HepG2 (cell line): ENCODE measurements around the gene OR1S1. TPM values are rescaled to one million over a fixed set of nuclear protein-coding genes. Genes with fewer than 3 reads are reported as not detected.
A peak's percentile ranks its signal among the peaks of the same experiment; 100 is the strongest.

Experiments used
- CEBPB ChIP-seq: IDR thresholded peaks from 2 replicates; pipeline ENCODE4 v1.6.1; 2011; ENCODE audit warnings: low read depth, low read length, improper control_type of control experiment, borderline replicate concordance
- CREM ChIP-seq, 2 experiments: sonication (generic) in 1 of 2; formaldehyde crosslinking in 1 of 2; IDR thresholded peaks; 2 replicates each; pipeline versions ENCODE4 v1.4.0 to v1.6.1; 2016 to 2020; ENCODE audit warnings: antibody characterized with exemption in 1 of 2, mild to moderate bottlenecking in 1 of 2, missing genetic modification reagents in 1 of 2
- GATAD2A ChIP-seq: IDR thresholded peaks from 2 replicates; pipeline ENCODE4 v1.6.1; 2016
- HNF1A ChIP-seq, 2 experiments: sonication (generic) in 1 of 2; formaldehyde crosslinking in 1 of 2; IDR thresholded peaks; 2 replicates each; pipeline versions ENCODE4 v1.4.0 to v1.6.1; 2016 to 2020; ENCODE audit warnings: borderline replicate concordance in 1 of 2, low read depth in 1 of 2, mild to moderate bottlenecking in 1 of 2, missing genetic modification reagents in 1 of 2
- MEF2D ChIP-seq: sonication (generic); formaldehyde crosslinking; IDR thresholded peaks from 2 replicates; pipeline ENCODE4 v1.5.1; 2020; ENCODE audit warnings: mild to moderate bottlenecking, missing genetic modification reagents
- MLX ChIP-seq: IDR thresholded peaks from 2 replicates; pipeline ENCODE4 v1.6.1; 2016
- NFE2L1 ChIP-seq: sonication (generic); formaldehyde crosslinking; IDR thresholded peaks from 2 replicates; pipeline ENCODE4 v1.4.0; 2020; ENCODE audit warnings: missing genetic modification reagents, mild to moderate bottlenecking, borderline replicate concordance
- NONO ChIP-seq, 2 experiments: fragments of 450-650 bp in 1 of 2; sonication (generic) in 1 of 2; formaldehyde crosslinking in 1 of 2; IDR thresholded peaks in 1 of 2; conservative IDR thresholded peaks in 1 of 2; 2 replicates each; pipeline versions ENCODE4 v1.6.1 to v1.8.0; 2017 to 2022; ENCODE audit warnings: mild to moderate bottlenecking in 1 of 2, missing genetic modification reagents in 1 of 2, moderate library complexity in 1 of 2
- POGK ChIP-seq: sonication (generic); formaldehyde crosslinking; conservative IDR thresholded peaks from 2 replicates; pipeline ENCODE4 v1.8.0; 2022; ENCODE audit warnings: mild to moderate bottlenecking, moderate library complexity, missing genetic modification reagents
- SMARCC2 ChIP-seq: fragments of 450-650 bp; IDR thresholded peaks from 2 replicates; pipeline ENCODE4 v1.6.1; 2017; ENCODE audit warnings: antibody characterized with exemption, mild to moderate bottlenecking
- SMC3 ChIP-seq: IDR thresholded peaks from 2 replicates; pipeline ENCODE4 v1.6.1; 2011; ENCODE audit warnings: low read length, improper control_type of control experiment
- TCF7L2 ChIP-seq: IDR thresholded peaks from 2 replicates; pipeline ENCODE4 v1.6.1; 2011; ENCODE audit warnings: mild to moderate bottlenecking, low read depth, low read length, moderate library complexity
- TFAP4 ChIP-seq: sonication (generic); IDR thresholded peaks from 2 replicates; pipeline ENCODE4 v1.6.1; 2016; ENCODE audit warnings: low read depth, borderline replicate concordance
- THAP11 ChIP-seq: IDR thresholded peaks from 2 replicates; pipeline ENCODE4 v1.6.1; 2016; ENCODE audit warnings: missing biosample characterization, missing genetic modification reagents
- ZBTB3 ChIP-seq: sonication (generic); formaldehyde crosslinking; IDR thresholded peaks from 2 replicates; pipeline ENCODE4 v1.4.0; 2020; ENCODE audit warnings: low read depth, mild to moderate bottlenecking, moderate library complexity, missing genetic modification reagents, borderline replicate concordance
- ZFY ChIP-seq: sonication (generic); formaldehyde crosslinking; IDR thresholded peaks from 2 replicates; pipeline ENCODE4 v1.4.0; 2020; ENCODE audit warnings: missing genetic modification reagents
- ZNF251 ChIP-seq: sonication (generic); formaldehyde crosslinking; IDR thresholded peaks from 2 replicates; pipeline ENCODE4 v1.9.0; 2021; ENCODE audit warnings: mild to moderate bottlenecking, missing genetic modification reagents
- ZNF292 ChIP-seq: sonication (generic); formaldehyde crosslinking; IDR thresholded peaks from 2 replicates; pipeline ENCODE4 v1.8.1; 2022; ENCODE audit warnings: mild to moderate bottlenecking, low read depth, missing genetic modification reagents, borderline replicate concordance
- ZNF335 ChIP-seq: sonication (generic); formaldehyde crosslinking; IDR thresholded peaks from 2 replicates; pipeline ENCODE4 v1.4.0; 2020; ENCODE audit warnings: missing genetic modification reagents
- ZNF678 ChIP-seq: sonication (generic); formaldehyde crosslinking; IDR thresholded peaks from 2 replicates; pipeline ENCODE4 v1.4.0; 2020; ENCODE audit warnings: mild to moderate bottlenecking, missing genetic modification reagents
- ZNF713 ChIP-seq: sonication (generic); formaldehyde crosslinking; IDR thresholded peaks from 2 replicates; pipeline ENCODE4 v1.4.0; 2020; ENCODE audit warnings: mild to moderate bottlenecking, missing genetic modification reagents
- ZNF788 ChIP-seq: sonication (generic); formaldehyde crosslinking; IDR thresholded peaks from 2 replicates; pipeline ENCODE4 v1.5.0; 2020; ENCODE audit warnings: mild to moderate bottlenecking, missing genetic modification reagents, borderline replicate concordance
- polyA plus RNA-seq, 8 experiments: library from polyadenylated mRNA; depleted of rRNA in 3 of 8; stranded (reverse) in 7 of 8; unstranded in 1 of 8; fragments of >200 nt; fragmentation: Illumina TruSeq in 4 of 8; extraction: Trizol in 4 of 8; gene quantifications; 2 replicates each; pipeline versions ENCODE4 v1.2.1 to v1.2.3, GENCODE V29; 2011 to 2016; ENCODE audit warnings: low read depth in 4 of 8, missing spikeins in 1 of 8, mixed read lengths in 1 of 8; ENCODE audit not compliant: insufficient read depth in 1 of 8
- total RNA-seq, 5 experiments: library from RNA; depleted of rRNA; stranded (reverse); fragments of >200 nt; fragmentation: Illumina TruSeq; extraction: Trizol; gene quantifications; 2 replicates each; pipeline ENCODE4 v1.2.3, GENCODE V29; 2016; ENCODE audit warnings: low read depth in 1 of 5

The OR1S1 gene
- total and polyA plus RNA-seq, 2 of the 13 experiments (the other 11 are each of a cell fraction or from before 2014, with no cell fraction given) = not detected

GRCh38 chr11:58165504-58166106 is 46.9 kb upstream of the OR1S1 start (continued):
- TF ChIP-seq NONO (IDR thresholded peaks at IDR 0.05) = no peak
- peak; percentile 82 for TF ChIP-seq NONO (CRISPR knock-in tag; conservative IDR thresholded peaks at IDR 0.05)
- TF ChIP-seq ZFY (CRISPR knock-in tag) = no peak
- peak; percentile 72 for TF ChIP-seq CEBPB
- no peak for TF ChIP-seq ZNF335
- TF ChIP-seq TCF7L2 = peak; percentile 76
- TF ChIP-seq ZNF292 (CRISPR knock-in tag) = peak; percentile 58; the same call in 1 of the 2 replicates
- no peak for TF ChIP-seq ZNF713
- TF ChIP-seq MLX (CRISPR knock-in tag) = peak; percentile 32; the same call in 1 of the 2 replicates
- TF ChIP-seq ZNF788 (CRISPR knock-in tag) = peak; percentile 60; the same call in 1 of the 2 replicates
- 0 out of 2 replicates have a peak, but pooled peaks have one; percentile 59 for TF ChIP-seq POGK (CRISPR knock-in tag)
- peak; percentile 72 for TF ChIP-seq HNF1A (IDR thresholded peaks at IDR 0.05; ENCODE audit: low read depth)
- TF ChIP-seq HNF1A (CRISPR knock-in tag; IDR thresholded peaks at IDR 0.05; ENCODE audit: borderline replicate concordance) = peak; percentile 91
- peak; percentile 68; the same call in 1 of the 2 replicates for TF ChIP-seq ZBTB3 (CRISPR knock-in tag)
- peak; percentile 39; the same call in 1 of the 2 replicates for TF ChIP-seq MEF2D (CRISPR knock-in tag)
- no peak for TF ChIP-seq NFE2L1 (CRISPR knock-in tag)
- TF ChIP-seq ZNF678 = no peak
- TF ChIP-seq TFAP4 = peak; percentile 60; the same call in 1 of the 2 replicates
- TF ChIP-seq GATAD2A (CRISPR knock-in tag) = peak; percentile 99
- TF ChIP-seq ZNF251 = no peak
- no peak for TF ChIP-seq SMARCC2
- TF ChIP-seq SMC3 = no peak
- TF ChIP-seq CREM (IDR thresholded peaks at IDR 0.05) = peak; percentile 94
- TF ChIP-seq CREM (CRISPR knock-in tag; IDR thresholded peaks at IDR 0.05) = no peak
- peak; percentile 56; the same call in 1 of the 2 replicates for TF ChIP-seq THAP11 (CRISPR knock-in tag)
